GM19324 (cell line): ENCODE measurements around the gene TPP1.

Experiments
- ATAC-seq: cut with Tn5 transposase; IDR thresholded peaks from one replicate; pipeline ENCODE4 v1.9.1; 2021; ENCODE audit warnings: mild to moderate bottlenecking, moderate library complexity; ENCODE audit not compliant: unreplicated experiment, low FRiP score

The TPP1 gene

GRCh38 chr11:6612213-6613041, 6.8 kb downstream of the TPP1 start, which contains the start of gene TAF10:
TSS of gene TAF10 (minus strand) at chr11:6612216. CDS start at chr11:6612189, 27 bp downstream.
- peak; percentile 92 for ATAC-seq

- ATAC-seq = peak; percentile 20
Observed at GRCh38 chr11:6611963-6612212, 7.3 kb downstream of the TPP1 start.

GRCh38 chr11:6611092-6611962, 7.9 kb downstream of the TPP1 start:
- no peak for ATAC-seq

- no peak for ATAC-seq
Observed at GRCh38 chr11:6610591-6610990, 8.6 kb downstream of the TPP1 start.

- ATAC-seq = no peak
Observed at GRCh38 chr11:6609502-6610015, 9.7 kb downstream of the TPP1 start.

DNA sequence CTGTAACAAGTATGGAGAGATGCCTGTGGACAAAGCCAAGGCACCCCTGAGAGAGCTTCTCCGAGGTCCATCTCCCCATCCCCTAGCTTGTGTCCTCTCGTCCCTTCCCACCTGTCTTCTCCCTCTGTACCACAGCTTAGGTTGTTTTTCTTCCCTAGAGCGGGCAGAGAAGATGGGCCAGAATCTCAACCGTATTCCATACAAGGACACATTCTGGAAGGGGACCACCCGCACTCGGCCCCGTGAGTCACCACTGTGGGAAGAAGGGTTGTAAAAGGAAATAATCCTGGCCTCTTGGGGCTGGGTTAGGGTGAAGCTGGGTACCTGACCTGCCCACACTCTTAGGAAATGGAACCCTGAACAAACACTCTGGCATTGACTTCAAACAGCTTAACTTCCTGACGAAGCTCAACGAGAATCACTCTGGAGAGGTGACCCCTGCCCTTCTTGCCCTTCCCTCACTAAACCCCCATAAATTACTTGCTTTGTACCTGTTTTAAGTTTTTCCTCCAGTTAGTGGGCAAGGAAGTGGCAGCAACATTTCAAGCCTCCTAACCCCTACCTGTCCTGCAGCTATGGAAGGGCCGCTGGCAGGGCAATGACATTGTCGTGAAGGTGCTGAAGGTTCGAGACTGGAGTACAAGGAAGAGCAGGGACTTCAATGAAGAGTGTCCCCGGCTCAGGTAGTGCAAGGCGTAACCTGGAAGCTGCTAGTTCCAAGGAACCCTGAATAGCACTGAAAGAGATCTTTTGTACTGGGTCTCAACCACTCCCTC, 10.3 kb downstream of the TPP1 start:
- ATAC-seq = no peak

- ATAC-seq = no peak
Observed at GRCh38 chr11:6608011-6608410, 11.2 kb downstream of the TPP1 start.

- no peak for ATAC-seq
Observed at GRCh38 chr11:6607190-6607795, 11.9 kb downstream of the TPP1 start.

- ATAC-seq = no peak
Observed at GRCh38 chr11:6606471-6607189, 12.6 kb downstream of the TPP1 start.

GRCh38 chr11:6604790-6605189, 14.4 kb downstream of the TPP1 start:
- ATAC-seq = no peak

DNA sequence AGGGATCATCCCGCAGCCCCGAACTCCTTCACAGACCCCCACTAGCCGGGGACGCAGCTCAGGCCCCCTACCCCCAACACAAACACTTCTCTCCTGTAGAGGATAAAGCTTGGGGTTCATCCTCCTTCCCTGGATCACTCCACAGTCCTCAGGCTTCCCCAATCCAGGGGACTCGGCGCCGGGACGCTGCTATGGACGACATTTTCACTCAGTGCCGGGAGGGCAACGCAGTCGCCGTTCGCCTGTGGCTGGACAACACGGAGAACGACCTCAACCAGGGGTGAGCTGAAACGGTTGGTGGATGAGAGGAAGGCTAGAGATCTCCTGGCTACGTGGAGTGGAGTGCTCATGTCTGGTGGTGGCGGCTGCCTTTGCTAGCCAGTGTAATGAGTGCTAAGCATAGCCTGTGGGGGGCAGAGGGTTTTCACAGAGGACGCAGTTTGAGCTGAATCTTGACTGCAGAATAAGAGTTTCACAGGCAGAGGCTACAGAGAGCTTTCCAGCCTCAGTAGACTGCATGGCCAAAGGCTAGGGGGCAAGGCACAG, 15.1 kb downstream of the TPP1 start:
- peak; percentile 19 for ATAC-seq

DNA sequence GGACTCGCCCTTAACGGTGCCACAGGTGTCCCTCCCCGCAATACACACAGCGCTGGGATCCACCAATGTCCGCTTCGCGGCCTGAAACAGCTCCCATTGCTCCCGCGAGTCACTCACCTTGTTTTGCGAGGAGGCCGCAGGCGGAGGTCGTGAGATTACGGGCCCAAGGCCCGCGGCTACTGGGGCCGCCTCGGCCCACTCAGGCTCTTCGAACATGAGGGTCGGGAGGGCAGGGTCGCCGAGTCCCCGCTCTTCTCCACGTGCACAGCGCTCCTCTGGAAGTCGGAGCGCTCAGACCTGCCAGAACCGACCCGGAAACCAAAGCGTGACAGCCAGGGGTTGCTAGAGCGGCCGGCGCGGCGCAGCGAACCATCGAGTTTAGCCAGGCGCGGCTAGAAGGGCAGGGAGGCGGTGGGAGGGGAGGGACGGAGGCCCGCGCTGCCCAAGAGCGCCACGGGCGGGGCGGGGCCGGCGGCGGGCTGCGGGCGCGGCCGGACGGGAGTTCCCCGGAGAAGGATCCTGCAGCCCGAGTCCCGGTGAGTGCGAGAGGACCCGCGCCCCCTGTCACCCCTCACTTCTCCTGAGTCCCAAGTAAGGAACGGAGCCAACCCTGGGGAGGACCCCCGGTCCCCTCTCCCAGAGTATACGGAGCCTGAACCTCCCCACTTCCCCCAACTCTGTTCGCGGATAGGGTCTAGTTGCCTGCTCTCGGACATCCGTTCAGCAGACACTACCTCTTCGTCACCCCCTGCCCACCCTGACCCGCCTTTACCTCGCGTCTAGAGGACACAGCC, 15.7 kb downstream of the TPP1 start, which contains the start of the genes ILK and RRP8:
Gene ILK, plus strand, starts transcription at position 488 of the 794 bp plus-strand sequence. CDS start 498 bp downstream, outside the sequence.
Gene RRP8, minus strand, starts transcription at position 330 of the 794 bp plus-strand sequence. Its CDS starts 114 bp downstream, at position 216.
- peak; percentile 89 for ATAC-seq

DNA sequence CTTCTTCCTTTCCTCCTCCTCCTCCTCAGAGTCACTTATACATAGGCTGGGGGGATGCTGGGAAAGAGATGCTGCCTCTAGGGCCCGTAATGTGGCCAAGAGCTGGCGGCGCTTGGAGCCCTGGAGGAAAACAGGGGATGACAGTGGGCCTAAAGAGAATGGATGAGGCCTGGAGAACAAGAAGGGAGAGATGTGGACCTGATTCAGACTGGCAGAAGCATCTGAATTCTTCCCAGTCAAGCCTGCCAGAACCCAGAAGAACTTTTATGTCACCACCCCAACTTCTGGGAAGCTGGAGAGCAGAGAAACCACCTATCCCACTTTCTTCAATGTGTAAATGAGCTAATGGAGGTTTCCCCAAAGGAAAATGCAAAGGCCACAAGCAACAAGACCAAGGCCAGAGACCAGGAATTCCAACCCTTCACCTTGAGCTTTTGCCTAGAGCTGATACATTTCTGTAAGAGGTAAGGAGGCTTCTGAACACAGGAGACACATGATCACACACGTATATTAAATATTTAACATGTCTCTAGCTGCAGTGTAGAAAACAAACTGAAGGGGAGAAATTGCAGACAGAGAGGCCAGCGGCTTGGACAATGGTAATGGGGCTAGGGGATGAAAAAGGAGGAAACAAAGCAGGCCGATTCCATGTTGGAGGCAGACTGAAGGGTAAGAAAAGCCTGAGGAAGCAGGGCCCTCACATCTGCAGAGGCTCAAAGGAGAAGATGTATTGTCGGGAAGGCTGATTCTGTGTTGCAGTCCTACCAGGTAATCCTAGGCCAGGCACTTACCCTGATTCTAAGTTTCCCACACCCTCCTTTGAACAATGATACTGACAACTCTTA, 16.9 kb downstream of the TPP1 start:
- ATAC-seq = no peak

- no peak for ATAC-seq
Observed at GRCh38 chr11:6601041-6601461, 18.2 kb downstream of the TPP1 start.

DNA sequence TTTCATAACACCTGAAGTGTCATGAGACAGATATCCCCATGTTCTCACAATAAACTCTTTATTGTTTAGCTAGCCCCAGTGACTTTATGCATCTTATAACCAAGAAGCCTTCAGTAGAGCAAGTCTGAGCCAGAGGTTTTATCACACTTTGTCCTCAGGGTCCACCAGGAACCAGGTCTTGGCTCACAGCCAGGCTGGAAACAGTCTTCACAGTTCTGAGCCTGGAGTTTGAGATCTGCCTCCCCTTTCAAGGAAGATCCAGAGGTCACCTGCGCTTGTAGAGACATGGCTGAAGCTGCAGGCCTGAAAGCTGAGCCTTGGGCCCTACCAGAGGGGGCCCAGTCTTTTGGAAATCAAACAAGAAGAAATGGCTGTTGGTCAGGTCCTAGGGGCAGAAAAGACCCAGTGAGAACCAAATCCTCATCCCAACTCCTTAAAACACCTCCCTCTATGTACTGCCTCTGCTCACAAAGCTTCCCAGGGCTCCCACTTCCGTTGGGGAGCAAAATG, 19.3 kb downstream of the TPP1 start:
- no peak for ATAC-seq

GRCh38 chr11:6599449-6599848, 19.8 kb downstream of the TPP1 start:
- no peak for ATAC-seq

- no peak for ATAC-seq
Observed at GRCh38 chr11:6598555-6598954, 20.7 kb downstream of the TPP1 start.
